Kasumi-1 (cell line): ENCODE results near the gene PIAS3.
A peak's percentile ranks its signal among the peaks of the same experiment; 100 is the strongest.

Experiments
- DNase-seq, 2 experiments: peaks; one replicate each; lab custom pipeline; 2025; lab: John Stamatoyannopoulos, UW

PIAS3 gene

GRCh38 chr1:145858901-145859490, at the start of gene PIAS3:
Gene PIAS3, minus strand, starts transcription at chr1:145859081. Its CDS starts 91 bp downstream, at chr1:145858990.
- peak; percentile 86 to 89 for DNase-seq

GRCh38 chr1:145908653-145909052, 49.8 kb upstream of the PIAS3 start:
- no peak for DNase-seq

- DNase-seq, result no peak
Observed at GRCh38 chr1:145906954-145907753, 48.3 kb upstream of the PIAS3 start.

- no peak for DNase-seq
Observed at GRCh38 chr1:145901312-145902021, 42.6 kb upstream of the PIAS3 start.

GRCh38 chr1:145898756-145899155, 39.9 kb upstream of the PIAS3 start:
- DNase-seq, result no peak

- no peak for DNase-seq
Observed at GRCh38 chr1:145897969-145898368, 39.1 kb upstream of the PIAS3 start.

- no peak for DNase-seq
Observed at GRCh38 chr1:145895471-145895870, 36.6 kb upstream of the PIAS3 start.

GRCh38 chr1:145893306-145894055, 34.6 kb upstream of the PIAS3 start:
- no peak for DNase-seq

- DNase-seq, result no peak
Observed at GRCh38 chr1:145892486-145893087, 33.7 kb upstream of the PIAS3 start.

GRCh38 chr1:145891587-145892485, 33.0 kb upstream of the PIAS3 start:
- DNase-seq, result peak; percentile 82 to 84

GRCh38 chr1:145891143-145891542, 32.3 kb upstream of the PIAS3 start:
- DNase-seq, result no peak

- DNase-seq, result no peak
Observed at GRCh38 chr1:145889722-145890121, 30.8 kb upstream of the PIAS3 start.

- DNase-seq, result no peak
Observed at GRCh38 chr1:145887631-145888030, 28.8 kb upstream of the PIAS3 start.

GRCh38 chr1:145886816-145887215, 27.9 kb upstream of the PIAS3 start:
- DNase-seq, result no peak

GRCh38 chr1:145886390-145886789, 27.5 kb upstream of the PIAS3 start:
- no peak for DNase-seq

GRCh38 chr1:145885738-145886287, 26.9 kb upstream of the PIAS3 start, which contains the start of gene ANKRD35:
Gene ANKRD35, minus strand, starts transcription at chr1:145885866. Its CDS starts 108 bp downstream, at chr1:145885758.
- peak; percentile 34 to 66 for DNase-seq

- no peak for DNase-seq
Observed at GRCh38 chr1:145884675-145885074, 25.8 kb upstream of the PIAS3 start.

- DNase-seq, result no peak
Observed at GRCh38 chr1:145879775-145880174, 20.9 kb upstream of the PIAS3 start.

GRCh38 chr1:145878724-145879123, 19.8 kb upstream of the PIAS3 start:
- DNase-seq, result no peak

- DNase-seq, result no peak
Observed at GRCh38 chr1:145877923-145878486, 19.1 kb upstream of the PIAS3 start.
